ENCODE measurements around the gene TTC12. TPM values are rescaled to one million over a fixed set of nuclear protein-coding genes. Genes with fewer than 3 reads are reported as not detected.
"Not testable (repeated sequence)": the region's sequence is repeated elsewhere in the genome, so short reads cannot be mapped to it uniquely, and the experiment has no call there.

TTC12 gene
- total and polyA plus RNA-seq, 4 donors: 6.4 to 43.2 (median 19.0) TPM

- DNase-seq (no peak), ATAC-seq (ENCODE audit: insufficient read depth, low FRiP score) (no peak)
- WGBS, 2 donors: 62 to 90% methylated on average over 5 of the region's 5 CpGs
- TF ChIP-seq CTCF (IDR thresholded peaks at IDR 0.05; ENCODE audit: control extremely low read depth, extremely low read depth): no peak
- Histone ChIP-seq H3K4me1 (ENCODE audit: control insufficient read depth in 5 of 5, insufficient read depth in 5 of 5, low read length in 5 of 5) (no peaks in the 10 kb centered on the region), H3K27ac (ENCODE audit: low read depth in 1 of 2, low read length in 1 of 2) (no peak overlapping the region), H3K9me3 (ENCODE audit: control insufficient read depth in 4 of 4, insufficient read depth in 3 of 4, low read length in 3 of 4) (peaks cover 0 to 2% (median 0%) of the 10 kb centered on the region in 4 donors), H3K9ac (ENCODE audit: insufficient read depth in 1 of 2, low read length in 2 of 2) (no peak overlapping the region), H3K4me3 (no peak overlapping the region), H3K27me3 (ENCODE audit: control insufficient read depth in 3 of 3, insufficient read depth in 3 of 3, low read length in 2 of 3) (no peaks in the 10 kb centered on the region), H3K36me3 (ENCODE audit: control insufficient read depth in 4 of 4, insufficient read depth in 4 of 4, low read length in 4 of 4) (no peaks in the 10 kb centered on the region)
Observed at GRCh38 chr11:113293936-113294335, 20.4 kb upstream of the TTC12 start.

- H3K27me3 ChIP-seq (ENCODE audit: control insufficient read depth in 3 of 3, insufficient read depth in 3 of 3, low read length in 2 of 3): no peaks in the 10 kb centered on the region
- TF ChIP-seq CTCF (IDR thresholded peaks at IDR 0.05; ENCODE audit: control extremely low read depth, extremely low read depth): no peak
- H3K27ac ChIP-seq (ENCODE audit: low read depth in 1 of 2, low read length in 1 of 2): no peak overlapping the region
- no peak overlapping the region for H3K4me3 ChIP-seq
- H3K9ac ChIP-seq (ENCODE audit: insufficient read depth in 1 of 2, low read length in 2 of 2): no peak overlapping the region
- H3K4me1 ChIP-seq (ENCODE audit: control insufficient read depth in 5 of 5, insufficient read depth in 5 of 5, low read length in 5 of 5): no peaks in the 10 kb centered on the region
- peaks cover 0 to 2% (median 0%) of the 10 kb centered on the region in 4 donors for H3K9me3 ChIP-seq (ENCODE audit: control insufficient read depth in 4 of 4, insufficient read depth in 3 of 4, low read length in 3 of 4)
- WGBS, 2 donors: 87 to 88% methylated on average over 7 of the region's 7 CpGs
- ATAC-seq (ENCODE audit: insufficient read depth, low FRiP score) (no peak), DNase-seq (no peak)
- H3K36me3 ChIP-seq (ENCODE audit: control insufficient read depth in 4 of 4, insufficient read depth in 4 of 4, low read length in 4 of 4): no peaks in the 10 kb centered on the region
Observed at GRCh38 chr11:113295993-113296392, 18.4 kb upstream of the TTC12 start.

- Histone ChIP-seq H3K4me3 (no peak overlapping the region), H3K36me3 (ENCODE audit: control insufficient read depth in 4 of 4, insufficient read depth in 4 of 4, low read length in 4 of 4) (no peaks in the 10 kb centered on the region), H3K27ac (ENCODE audit: low read depth in 1 of 2, low read length in 1 of 2) (no peak overlapping the region), H3K4me1 (ENCODE audit: control insufficient read depth in 5 of 5, insufficient read depth in 5 of 5, low read length in 5 of 5) (no peaks in the 10 kb centered on the region), H3K9me3 (ENCODE audit: control insufficient read depth in 4 of 4, insufficient read depth in 3 of 4, low read length in 3 of 4) (peaks cover 0 to 2% (median 0%) of the 10 kb centered on the region in 4 donors), H3K9ac (ENCODE audit: insufficient read depth in 1 of 2, low read length in 2 of 2) (no peak overlapping the region), H3K27me3 (ENCODE audit: control insufficient read depth in 3 of 3, insufficient read depth in 3 of 3, low read length in 2 of 3) (no peaks in the 10 kb centered on the region)
- TF ChIP-seq CTCF (IDR thresholded peaks at IDR 0.05; ENCODE audit: control extremely low read depth, extremely low read depth): no peak
- DNase-seq (peak in 2 of 3 donors; percentile 15 to 29), ATAC-seq (ENCODE audit: insufficient read depth, low FRiP score) (no peak)
- 81 to 83% methylated on average over 2 of the region's 2 CpGs for WGBS, 2 donors
Observed at GRCh38 chr11:113296447-113297205, 17.8 kb upstream of the TTC12 start.

- ATAC-seq (ENCODE audit: insufficient read depth, low FRiP score): not testable (repeated sequence)
Observed at GRCh38 chr11:113298496-113298895, 15.9 kb upstream of the TTC12 start.

More at GRCh38 chr11:113298496-113298895, 15.9 kb upstream of the TTC12 start:
- WGBS, 2 donors: 80 to 92% methylated on average over 3 of the region's 3 CpGs
- H3K27ac ChIP-seq (ENCODE audit: low read depth in 1 of 2, low read length in 1 of 2); H3K27me3 ChIP-seq (ENCODE audit: control insufficient read depth in 3 of 3, insufficient read depth in 3 of 3, low read length in 2 of 3); H3K4me1 ChIP-seq (ENCODE audit: control insufficient read depth in 5 of 5, insufficient read depth in 5 of 5, low read length in 5 of 5); H3K9ac ChIP-seq (ENCODE audit: insufficient read depth in 1 of 2, low read length in 2 of 2); H3K4me3 ChIP-seq; H3K36me3 ChIP-seq (ENCODE audit: control insufficient read depth in 4 of 4, insufficient read depth in 4 of 4, low read length in 4 of 4); H3K9me3 ChIP-seq (ENCODE audit: control insufficient read depth in 4 of 4, insufficient read depth in 3 of 4, low read length in 3 of 4); DNase-seq: not testable (repeated sequence)
